IPS DF 6.9 (cell line): ENCODE data around the gene CHST11.

ENCODE experiments used
- DNase-seq: peaks from one replicate; pipeline ENCODE4 v3.0.0-alpha.2; 2013; ENCODE audit warnings: low read depth, low spot score
- H3K27ac ChIP-seq: one replicate; pipeline ENCODE4 v1.5.1; 2013; ENCODE audit warnings: low read length, control low read depth
- H3K27me3 ChIP-seq: 2 replicates; pipeline ENCODE4 v1.6.1; 2013; ENCODE audit warnings: mild to moderate bottlenecking, low read length; ENCODE audit not compliant: control insufficient read depth, insufficient read depth
- H3K36me3 ChIP-seq: 2 replicates; pipeline ENCODE4 v1.6.1; 2013; ENCODE audit warnings: low read length; ENCODE audit not compliant: control insufficient read depth, insufficient read depth
- H3K4me1 ChIP-seq: 2 replicates; pipeline ENCODE4 v1.6.1; 2013; ENCODE audit warnings: low read length; ENCODE audit not compliant: control insufficient read depth, insufficient read depth
- H3K4me3 ChIP-seq: 2 replicates; pipeline ENCODE4 v1.5.1; 2013; ENCODE audit warnings: mild to moderate bottlenecking, low read length
- H3K9me3 ChIP-seq: 2 replicates; pipeline ENCODE4 v1.6.1; 2013; ENCODE audit warnings: low read length, inconsistent platforms; ENCODE audit not compliant: control insufficient read depth, insufficient read depth
- WGBS: extraction: QIAGEN DNeasy Blood & Tissue Kit; methylation state at CpG from one replicate; pipeline ENCODE4 v1.1.7; 2013; ENCODE audit warnings: mixed read lengths, missing lambda C conversion rate; ENCODE audit not compliant: insufficient read length, insufficient coverage; 5-methylcytosine and 5-hydroxymethylcytosine counted together

The CHST11 gene

GRCh38 chr12:104704224-104704779, 247.6 kb downstream of the CHST11 start:
- WGBS = no CpG with 5 or more reads among the region's 7 CpGs
- no peak overlapping the region for H3K27ac ChIP-seq

GRCh38 chr12:104707194-104707593, 250.4 kb downstream of the CHST11 start:
- DNase-seq = no peak
- no peaks in the 10 kb centered on the region for H3K9me3 ChIP-seq
- H3K36me3 ChIP-seq = no peaks in the 10 kb centered on the region
- WGBS = no CpG with 5 or more reads among the region's 5 CpGs
- no peak overlapping the region for H3K4me3 ChIP-seq
- no peak overlapping the region for H3K27ac ChIP-seq
- no peaks in the 10 kb centered on the region for H3K27me3 ChIP-seq
- H3K4me1 ChIP-seq = peaks cover 13% of the 10 kb centered on the region

More at GRCh38 chr12:104704224-104704779, 247.6 kb downstream of the CHST11 start:
- no peaks in the 10 kb centered on the region for H3K36me3 ChIP-seq
- H3K4me1 ChIP-seq = peaks cover 12% of the 10 kb centered on the region
- H3K9me3 ChIP-seq = no peaks in the 10 kb centered on the region
- H3K27me3 ChIP-seq = no peaks in the 10 kb centered on the region
- DNase-seq = no peak
- no peak overlapping the region for H3K4me3 ChIP-seq

- H3K27me3 ChIP-seq = no peaks in the 10 kb centered on the region
- WGBS = no CpG with 5 or more reads among the region's 9 CpGs
Observed at GRCh38 chr12:104707794-104708558, 251.2 kb downstream of the CHST11 start.

GRCh38 chr12:104708891-104709290, 252.1 kb downstream of the CHST11 start:
- Histone ChIP-seq H3K4me3 (no peak overlapping the region), H3K27me3 (no peaks in the 10 kb centered on the region), H3K9me3 (no peaks in the 10 kb centered on the region), H3K4me1 (peaks cover 13% of the 10 kb centered on the region), H3K36me3 (no peaks in the 10 kb centered on the region), H3K27ac (no peak overlapping the region)
- WGBS = no CpG with 5 or more reads among the region's 7 CpGs
- no peak for DNase-seq

More at GRCh38 chr12:104707794-104708558, 251.2 kb downstream of the CHST11 start:
- H3K4me3 ChIP-seq = no peak overlapping the region
- H3K9me3 ChIP-seq = no peaks in the 10 kb centered on the region
- no peak for DNase-seq
- no peak overlapping the region for H3K27ac ChIP-seq
- H3K36me3 ChIP-seq = no peaks in the 10 kb centered on the region
- H3K4me1 ChIP-seq = peaks cover 13% of the 10 kb centered on the region

- no peaks in the 10 kb centered on the region for H3K36me3 ChIP-seq
- peaks cover 9% of the 10 kb centered on the region for H3K4me1 ChIP-seq
- no peak overlapping the region for H3K27ac ChIP-seq
- no peaks in the 10 kb centered on the region for H3K27me3 ChIP-seq
- no peak for DNase-seq
- no peaks in the 10 kb centered on the region for H3K9me3 ChIP-seq
- no peak overlapping the region for H3K4me3 ChIP-seq
- no CpG with 5 or more reads among the region's 9 CpGs for WGBS
Observed at GRCh38 chr12:104709692-104710435, 253.1 kb downstream of the CHST11 start.

GRCh38 chr12:104710940-104711689, 254.4 kb downstream of the CHST11 start:
- no peak for DNase-seq
- H3K4me3 ChIP-seq = no peak overlapping the region
- H3K9me3 ChIP-seq = no peaks in the 10 kb centered on the region
- H3K27me3 ChIP-seq = no peaks in the 10 kb centered on the region
- no CpG with 5 or more reads among the region's 8 CpGs for WGBS
- H3K27ac ChIP-seq = no peak overlapping the region
- H3K4me1 ChIP-seq = peaks cover 9% of the 10 kb centered on the region
- no peaks in the 10 kb centered on the region for H3K36me3 ChIP-seq

- H3K27ac ChIP-seq = no peak overlapping the region
- no CpG with 5 or more reads among the region's 6 CpGs for WGBS
- no peaks in the 10 kb centered on the region for H3K27me3 ChIP-seq
- DNase-seq = no peak
- H3K36me3 ChIP-seq = no peaks in the 10 kb centered on the region
- H3K4me3 ChIP-seq = no peak overlapping the region
- H3K9me3 ChIP-seq = no peaks in the 10 kb centered on the region
- peaks cover 9% of the 10 kb centered on the region for H3K4me1 ChIP-seq
Observed at GRCh38 chr12:104712477-104712876, 255.7 kb downstream of the CHST11 start.

GRCh38 chr12:104712968-104713367, 256.2 kb downstream of the CHST11 start:
- no peaks in the 10 kb centered on the region for H3K36me3 ChIP-seq
- DNase-seq = no peak
- WGBS = no CpG with 5 or more reads among the region's 5 CpGs
- H3K4me1 ChIP-seq = peaks cover 6% of the 10 kb centered on the region
- H3K27me3 ChIP-seq = no peaks in the 10 kb centered on the region
- H3K9me3 ChIP-seq = no peaks in the 10 kb centered on the region
- no peak overlapping the region for H3K4me3 ChIP-seq
- no peak overlapping the region for H3K27ac ChIP-seq

GRCh38 chr12:104713444-104713843, 256.7 kb downstream of the CHST11 start:
- no peak for DNase-seq
- Histone ChIP-seq H3K27ac (no peak overlapping the region), H3K4me1 (peaks cover 4% of the 10 kb centered on the region), H3K36me3 (no peaks in the 10 kb centered on the region), H3K9me3 (no peaks in the 10 kb centered on the region), H3K4me3 (no peak overlapping the region), H3K27me3 (no peaks in the 10 kb centered on the region)
- no CpG with 5 or more reads among the region's 8 CpGs for WGBS

- no peaks in the 10 kb centered on the region for H3K36me3 ChIP-seq
- WGBS = no CpG with 5 or more reads among the region's 6 CpGs
- no peak for DNase-seq
Observed at GRCh38 chr12:104714369-104714768, 257.6 kb downstream of the CHST11 start.

More at GRCh38 chr12:104714369-104714768, 257.6 kb downstream of the CHST11 start:
- Histone ChIP-seq H3K27ac (no peak overlapping the region), H3K4me3 (no peak overlapping the region), H3K4me1 (peaks cover under 1% of the 10 kb centered on the region; the same call in 1 of the 2 replicates), H3K27me3 (no peaks in the 10 kb centered on the region), H3K9me3 (no peaks in the 10 kb centered on the region)
